CD4-positive, CD25-positive, alpha-beta regulatory T cell (primary cell): ENCODE measurements around the gene YEATS4. TPM values are rescaled to one million over a fixed set of nuclear protein-coding genes. Genes with fewer than 3 reads are reported as not detected.

Experiments
- ATAC-seq, 2 donors: fragments of 150-1000 bp; cut with Tn5 transposase; one replicate each; pipeline ENCODE4 v1.10.0; 2021; ENCODE audit warnings: low read depth in 2 of 2, moderate number of reproducible peaks in 2 of 2, moderate library complexity in 1 of 2
- DNase-seq, 3 donors: peaks; one replicate each; pipeline versions ENCODE4 v3.0.0 to v3.0.0-alpha.2; 2012 to 2022; ENCODE audit warnings: mixed read lengths in 1 of 3
- H3K27ac ChIP-seq: one replicate; pipeline ENCODE4 v1.7.0; 2013; ENCODE audit warnings: mild to moderate bottlenecking, low read length; ENCODE audit not compliant: insufficient read depth, poor library complexity, severe bottlenecking
- H3K27me3 ChIP-seq: one replicate; pipeline ENCODE4 v1.7.0; 2013; ENCODE audit warnings: low read length; ENCODE audit not compliant: control insufficient read depth, insufficient read depth
- H3K36me3 ChIP-seq: one replicate; pipeline ENCODE4 v1.7.0; 2013; ENCODE audit warnings: mild to moderate bottlenecking, low read length, moderate library complexity; ENCODE audit not compliant: control insufficient read depth, insufficient read depth
- H3K4me1 ChIP-seq: 2 replicates; pipeline ENCODE4 v1.7.0; 2013; ENCODE audit warnings: mild to moderate bottlenecking, low read length; ENCODE audit not compliant: insufficient read depth, control insufficient read depth, poor library complexity, severe bottlenecking
- H3K4me3 ChIP-seq: one replicate; pipeline ENCODE4 v1.7.0; 2013; ENCODE audit warnings: low read depth, mild to moderate bottlenecking, low read length, moderate library complexity
- H3K9me3 ChIP-seq, 2 experiments: 1 replicate in 1 of 2; 2 replicates in 1 of 2; pipeline ENCODE4 v1.7.0; 2013; ENCODE audit warnings: low read length in 2 of 2, mild to moderate bottlenecking in 1 of 2, moderate library complexity in 1 of 2; ENCODE audit not compliant: control insufficient read depth in 2 of 2
- H3K27ac Mint-ChIP-seq, 3 donors: one replicate each; pipeline ENCODE4 v1.8.0; 2020 to 2022; ENCODE audit warnings: mild to moderate bottlenecking in 3 of 3, mixed read lengths in 3 of 3, moderate library complexity in 2 of 3
- H3K27me3 Mint-ChIP-seq: one replicate; pipeline ENCODE4 v1.8.0; 2022; ENCODE audit warnings: mild to moderate bottlenecking, mixed read lengths
- H3K36me3 Mint-ChIP-seq: one replicate; pipeline ENCODE4 v1.8.0; 2020; ENCODE audit warnings: mixed read lengths
- H3K4me1 Mint-ChIP-seq, 4 donors: one replicate each; pipeline ENCODE4 v1.8.0; 2020 to 2022; ENCODE audit warnings: mixed read lengths in 4 of 4, mild to moderate bottlenecking in 1 of 4
- H3K4me3 Mint-ChIP-seq, 4 donors: one replicate each; pipeline ENCODE4 v1.8.0; 2020 to 2022; ENCODE audit warnings: mild to moderate bottlenecking in 4 of 4, mixed read lengths in 4 of 4, moderate library complexity in 3 of 4
- H3K9me3 Mint-ChIP-seq, 7 donors: one replicate each; pipeline ENCODE4 v1.8.0; 2020 to 2022; ENCODE audit warnings: mixed read lengths in 7 of 7, mild to moderate bottlenecking in 3 of 7, moderate library complexity in 2 of 7
- polyA plus RNA-seq, 4 donors: library from polyadenylated mRNA; unstranded; fragments of 300-500 nt; fragmentation: Illumina TruSeq; gene quantifications; one replicate each; pipeline ENCODE4 v1.2.3, GENCODE V29; 2021
- total RNA-seq: library from RNA; stranded (reverse); gene quantifications from one replicate; pipeline ENCODE4 v1.2.3, GENCODE V29; 2022

Gene YEATS4
- total and polyA plus RNA-seq, 5 donors from 2014 or later = 32.6 to 75.7 (median 52.5) TPM

- H3K4me1 ChIP-seq = peaks cover 36% of the 10 kb centered on the region
- no peak overlapping the region for H3K4me3 ChIP-seq
- no peaks in the 10 kb centered on the region for H3K36me3 ChIP-seq
- H3K36me3 Mint-ChIP-seq = peaks cover 9% of the 10 kb centered on the region
- DNase-seq = no peak
- H3K27ac ChIP-seq = peak overlapping the region; percentile 87
- no peak for ATAC-seq
- peak overlapping the region in 2 of 4 donors; percentile 40 to 63 for H3K4me3 Mint-ChIP-seq
- peak overlapping the region; percentile 96 to 100 (median 96) for H3K27ac Mint-ChIP-seq
- H3K4me1 Mint-ChIP-seq = peaks cover 16 to 53% (median 35%) of the 10 kb centered on the region in 4 donors
- peaks cover 6% of the 10 kb centered on the region for H3K27me3 Mint-ChIP-seq
- no peaks in the 10 kb centered on the region for H3K9me3 ChIP-seq
- H3K27me3 ChIP-seq = no peaks in the 10 kb centered on the region
- H3K9me3 Mint-ChIP-seq = no peaks in the 10 kb centered on the region
Measured at GRCh38 chr12:69328426-69328825, 31.1 kb upstream of the YEATS4 start.

GRCh38 chr12:69329669-69330428 is 29.7 kb upstream of the YEATS4 start:
- peak overlapping the region; percentile 85 to 100 (median 96) for H3K4me3 Mint-ChIP-seq
- H3K36me3 ChIP-seq = no peaks in the 10 kb centered on the region
- H3K4me3 ChIP-seq = peak overlapping the region; percentile 97
- peak overlapping the region; percentile 87 for H3K27ac ChIP-seq
- H3K4me1 ChIP-seq = peaks cover 39% of the 10 kb centered on the region
- no peaks in the 10 kb centered on the region for H3K9me3 ChIP-seq
- H3K27ac Mint-ChIP-seq = peak overlapping the region; percentile 96 to 100 (median 96)
- peaks cover 8% of the 10 kb centered on the region for H3K27me3 Mint-ChIP-seq
- H3K9me3 Mint-ChIP-seq = no peaks in the 10 kb centered on the region
- no peaks in the 10 kb centered on the region for H3K27me3 ChIP-seq
- peaks cover 26 to 61% (median 43%) of the 10 kb centered on the region in 4 donors for H3K4me1 Mint-ChIP-seq
- ATAC-seq = peak; percentile 44 to 54
- H3K36me3 Mint-ChIP-seq = peaks cover 9% of the 10 kb centered on the region
- DNase-seq = peak in 2 of 3 donors; percentile 76 to 84

- Histone ChIP-seq H3K27me3 (no peaks in the 10 kb centered on the region), H3K4me1 (peaks cover 39% of the 10 kb centered on the region), H3K36me3 (no peaks in the 10 kb centered on the region), H3K27ac (peak overlapping the region; percentile 87), H3K9me3 (no peaks in the 10 kb centered on the region), H3K4me3 (peak overlapping the region; percentile 97)
- peaks cover 27 to 61% (median 45%) of the 10 kb centered on the region in 4 donors for H3K4me1 Mint-ChIP-seq
- peak overlapping the region; percentile 96 to 100 (median 96) for H3K27ac Mint-ChIP-seq
- peak; percentile 40 to 89 (median 82) for DNase-seq
- ATAC-seq = peak; percentile 73 to 74
- peaks cover 11% of the 10 kb centered on the region for H3K27me3 Mint-ChIP-seq
- H3K36me3 Mint-ChIP-seq = peaks cover 9% of the 10 kb centered on the region
- no peaks in the 10 kb centered on the region for H3K9me3 Mint-ChIP-seq
- peak overlapping the region; percentile 85 to 100 (median 96) for H3K4me3 Mint-ChIP-seq
Measured at GRCh38 chr12:69330475-69331473, 28.8 kb upstream of the YEATS4 start.

- Mint-ChIP-seq H3K27me3 (peaks cover 11% of the 10 kb centered on the region), H3K4me3 (peak overlapping the region; percentile 85 to 100 (median 96)), H3K4me1 (peaks cover 27 to 61% (median 45%) of the 10 kb centered on the region in 4 donors)
Measured at GRCh38 chr12:69331519-69331908, 28.0 kb upstream of the YEATS4 start.

GRCh38 chr12:69331909-69332684 is 27.4 kb upstream of the YEATS4 start:
- DNase-seq = peak in 1 of 3 donors; percentile 38
- H3K9me3 Mint-ChIP-seq = no peaks in the 10 kb centered on the region
- H3K36me3 ChIP-seq = no peaks in the 10 kb centered on the region
- H3K9me3 ChIP-seq = no peaks in the 10 kb centered on the region
- no peak for ATAC-seq
- H3K27ac Mint-ChIP-seq = peak overlapping the region; percentile 96 to 100 (median 96)
- peaks cover 27 to 61% (median 47%) of the 10 kb centered on the region in 4 donors for H3K4me1 Mint-ChIP-seq
- peaks cover 39% of the 10 kb centered on the region for H3K4me1 ChIP-seq
- peaks cover 4% of the 10 kb centered on the region for H3K36me3 Mint-ChIP-seq
- H3K27ac ChIP-seq = peak overlapping the region; percentile 87
- peak overlapping the region; percentile 97 for H3K4me3 ChIP-seq
- H3K27me3 Mint-ChIP-seq = peaks cover 11% of the 10 kb centered on the region
- H3K27me3 ChIP-seq = no peaks in the 10 kb centered on the region
- H3K4me3 Mint-ChIP-seq = peak overlapping the region; percentile 85 to 100 (median 96)

More at GRCh38 chr12:69331519-69331908, 28.0 kb upstream of the YEATS4 start:
- Mint-ChIP-seq H3K9me3 (no peaks in the 10 kb centered on the region), H3K27ac (peak overlapping the region; percentile 96 to 100 (median 96)), H3K36me3 (peaks cover 7% of the 10 kb centered on the region)
- H3K36me3 ChIP-seq = no peaks in the 10 kb centered on the region
- peaks cover 39% of the 10 kb centered on the region for H3K4me1 ChIP-seq
- H3K9me3 ChIP-seq = no peaks in the 10 kb centered on the region
- peak overlapping the region; percentile 97 for H3K4me3 ChIP-seq
- ATAC-seq = no peak
- H3K27ac ChIP-seq = peak overlapping the region; percentile 87
- DNase-seq = no peak
- no peaks in the 10 kb centered on the region for H3K27me3 ChIP-seq

GRCh38 chr12:69332815-69333358 is 26.7 kb upstream of the YEATS4 start:
- H3K27ac Mint-ChIP-seq = peak overlapping the region; percentile 96 to 100 (median 96)
- DNase-seq (no peak), ATAC-seq (no peak)
- peaks cover 11% of the 10 kb centered on the region for H3K27me3 Mint-ChIP-seq
- peaks cover 39% of the 10 kb centered on the region for H3K4me1 ChIP-seq
- peak overlapping the region; percentile 58 to 97 (median 82) for H3K4me3 Mint-ChIP-seq
- no peak overlapping the region for H3K4me3 ChIP-seq
- no peaks in the 10 kb centered on the region for H3K9me3 Mint-ChIP-seq
- H3K9me3 ChIP-seq = no peaks in the 10 kb centered on the region
- no peaks in the 10 kb centered on the region for H3K27me3 ChIP-seq
- peaks cover 27 to 57% (median 47%) of the 10 kb centered on the region in 4 donors for H3K4me1 Mint-ChIP-seq
- peak overlapping the region; percentile 7 for H3K27ac ChIP-seq
- H3K36me3 ChIP-seq = no peaks in the 10 kb centered on the region
- no peaks in the 10 kb centered on the region for H3K36me3 Mint-ChIP-seq
